Vagina (tissue), 2 donors: ENCODE results near the gene GAS1. TPM values are rescaled to one million over a fixed set of nuclear protein-coding genes. Genes with fewer than 3 reads are reported as not detected.

Experiments used
- DNase-seq, 2 donors: peaks; one replicate each; pipeline ENCODE4 v3.0.0-alpha.2; 2017; ENCODE audit errors: extremely low spot score in 2 of 2
- H3K27ac ChIP-seq: fragments of 200-600 bp; sonication (generic); one replicate; pipeline ENCODE4 v1.5.1; 2019
- H3K27me3 ChIP-seq: fragments of 200-600 bp; sonication (generic); one replicate; pipeline ENCODE4 v1.5.1; 2019
- H3K36me3 ChIP-seq, 2 donors: fragments of 200-600 bp; sonication (generic); one replicate each; pipeline ENCODE4 v1.5.1; 2017 to 2019
- H3K4me1 ChIP-seq: fragments of 200-600 bp; sonication (generic); one replicate; pipeline ENCODE4 v1.5.1; 2019
- H3K4me3 ChIP-seq, 2 donors: fragments of 200-600 bp; sonication (generic); 1 replicate in 1 of 2; 2 replicates in 1 of 2; pipeline ENCODE4 v1.5.1; 2016 to 2019
- H3K9me3 ChIP-seq: fragments of 200-600 bp; sonication (generic); one replicate; pipeline ENCODE4 v1.5.1; 2019
- POLR2A ChIP-seq, 2 donors: fragments of 450-650 bp; IDR thresholded peaks; one replicate each; pipeline ENCODE4 v1.6.1; 2017; ENCODE audit warnings: antibody characterized with exemption in 2 of 2, mild to moderate bottlenecking in 2 of 2, moderate library complexity in 2 of 2
- POLR2AphosphoS5 ChIP-seq, 2 donors: sonication (generic); formaldehyde crosslinking; IDR thresholded peaks; one replicate each; pipeline ENCODE4 v1.9.0; 2017; ENCODE audit warnings: antibody characterized with exemption in 2 of 2, mild to moderate bottlenecking in 2 of 2, low read depth in 1 of 2; ENCODE audit not compliant: insufficient read depth in 1 of 2
- intact Hi-C: fragments of 100-400 bp; cut with DNase I; formaldehyde crosslinking; loops from one replicate; pipeline ENCODE4 v1.15.1; 2023
- total RNA-seq: library from RNA; depleted of rRNA; stranded (reverse); fragments of >200 nt; gene quantifications from one replicate; pipeline ENCODE4 v1.2.3, GENCODE V29; 2016
- TF ChIP-seq, protein P1 (sequence below), 3 experiments: fragments of 450-650 bp in 2 of 3; fragments of 200-600 bp in 1 of 3; sonication (generic) in 1 of 3; IDR thresholded peaks; one replicate each; pipeline ENCODE4 v1.5.1; 2017 to 2019; ENCODE audit warnings: antibody characterized with exemption in 3 of 3, mild to moderate bottlenecking in 2 of 3, moderate library complexity in 2 of 3

The GAS1 gene
- total RNA-seq, 1 donor from 2014 or later: 163 TPM

DNA sequence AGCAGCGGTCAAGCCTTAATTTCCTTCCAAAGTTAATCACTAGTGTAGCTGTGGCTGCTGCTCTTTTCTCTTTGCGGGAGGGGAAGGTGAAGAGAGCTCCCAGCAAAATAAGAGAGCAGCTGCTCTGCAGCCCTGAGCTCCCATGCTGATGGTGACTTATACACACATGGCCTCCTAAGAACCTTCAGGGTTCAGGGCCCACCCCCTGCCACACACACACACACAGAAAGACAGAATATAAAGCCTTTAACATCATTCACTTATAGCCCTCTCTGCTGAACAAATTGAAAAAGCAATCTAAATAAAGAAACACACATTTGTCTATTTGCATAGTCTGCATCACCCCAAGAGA is 43.6 kb downstream of the GAS1 start:
- Histone ChIP-seq H3K36me3 (no peaks in the 10 kb centered on the region), H3K27me3 (peaks cover 6% of the 10 kb centered on the region), H3K4me3 (no peak overlapping the region), H3K4me1 (peaks cover 14% of the 10 kb centered on the region), H3K27ac (no peak overlapping the region), H3K9me3 (no peaks in the 10 kb centered on the region)
- intact Hi-C loops: no loop called here
- TF ChIP-seq, protein P1, sequence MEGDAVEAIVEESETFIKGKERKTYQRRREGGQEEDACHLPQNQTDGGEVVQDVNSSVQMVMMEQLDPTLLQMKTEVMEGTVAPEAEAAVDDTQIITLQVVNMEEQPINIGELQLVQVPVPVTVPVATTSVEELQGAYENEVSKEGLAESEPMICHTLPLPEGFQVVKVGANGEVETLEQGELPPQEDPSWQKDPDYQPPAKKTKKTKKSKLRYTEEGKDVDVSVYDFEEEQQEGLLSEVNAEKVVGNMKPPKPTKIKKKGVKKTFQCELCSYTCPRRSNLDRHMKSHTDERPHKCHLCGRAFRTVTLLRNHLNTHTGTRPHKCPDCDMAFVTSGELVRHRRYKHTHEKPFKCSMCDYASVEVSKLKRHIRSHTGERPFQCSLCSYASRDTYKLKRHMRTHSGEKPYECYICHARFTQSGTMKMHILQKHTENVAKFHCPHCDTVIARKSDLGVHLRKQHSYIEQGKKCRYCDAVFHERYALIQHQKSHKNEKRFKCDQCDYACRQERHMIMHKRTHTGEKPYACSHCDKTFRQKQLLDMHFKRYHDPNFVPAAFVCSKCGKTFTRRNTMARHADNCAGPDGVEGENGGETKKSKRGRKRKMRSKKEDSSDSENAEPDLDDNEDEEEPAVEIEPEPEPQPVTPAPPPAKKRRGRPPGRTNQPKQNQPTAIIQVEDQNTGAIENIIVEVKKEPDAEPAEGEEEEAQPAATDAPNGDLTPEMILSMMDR (IDR thresholded peaks at IDR 0.05): no peak
- TF ChIP-seq POLR2AphosphoS5 (IDR thresholded peaks at IDR 0.05; ENCODE audit: insufficient read depth in 1 of 2, low read depth in 1 of 2): no peak
- TF ChIP-seq POLR2A (IDR thresholded peaks at IDR 0.05): no peak
- DNase-seq: no peak

DNA sequence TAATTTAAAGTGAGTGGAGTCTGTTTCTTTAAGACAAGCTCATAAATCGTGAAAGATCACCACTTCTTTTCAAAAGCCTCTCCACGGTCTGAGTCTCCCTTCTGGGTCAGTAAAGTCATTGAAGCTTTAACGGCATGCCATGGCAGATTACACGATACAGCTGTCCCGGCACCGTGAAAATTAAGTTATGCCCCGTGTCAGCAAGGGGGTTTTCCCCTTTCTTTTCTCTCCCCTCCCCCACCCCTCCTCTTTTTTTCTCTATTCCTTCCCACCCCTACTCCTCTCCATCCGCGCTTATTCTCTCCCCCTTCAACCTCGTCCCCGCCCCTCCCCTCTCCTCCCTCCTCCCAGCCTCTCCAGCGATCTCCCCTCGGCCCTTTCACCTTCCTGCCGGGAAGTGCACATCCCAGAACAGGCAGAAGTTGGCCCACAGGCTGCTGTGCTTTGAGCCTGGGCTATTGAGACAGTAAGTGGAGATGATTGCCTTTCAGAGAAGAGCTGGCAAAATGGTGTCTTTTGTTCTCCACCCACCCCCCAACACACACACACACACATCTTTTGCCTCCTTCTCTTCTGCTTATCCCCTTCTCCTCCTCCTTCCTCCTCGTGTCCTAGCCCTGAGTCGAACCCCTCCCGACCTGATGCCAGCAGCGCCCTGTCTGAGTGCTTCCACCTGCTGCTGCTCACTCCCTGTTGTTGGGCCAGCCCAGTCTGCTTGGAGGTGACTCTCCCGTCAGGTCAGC is 44.1 kb downstream of the GAS1 start:
- no peaks in the 10 kb centered on the region for H3K36me3 ChIP-seq
- DNase-seq: no peak
- intact Hi-C loops: no loop called here
- TF ChIP-seq, protein P1 (IDR thresholded peaks at IDR 0.05): no peak
- TF ChIP-seq POLR2AphosphoS5 (IDR thresholded peaks at IDR 0.05; ENCODE audit: insufficient read depth in 1 of 2, low read depth in 1 of 2) (no peak), POLR2A (IDR thresholded peaks at IDR 0.05) (no peak)
- peaks cover 6% of the 10 kb centered on the region for H3K27me3 ChIP-seq
- H3K27ac ChIP-seq: no peak overlapping the region
- H3K4me1 ChIP-seq: peaks cover 14% of the 10 kb centered on the region
- peak overlapping the region in 1 of 2 donors; percentile 28 for H3K4me3 ChIP-seq
- H3K9me3 ChIP-seq: no peaks in the 10 kb centered on the region

DNA sequence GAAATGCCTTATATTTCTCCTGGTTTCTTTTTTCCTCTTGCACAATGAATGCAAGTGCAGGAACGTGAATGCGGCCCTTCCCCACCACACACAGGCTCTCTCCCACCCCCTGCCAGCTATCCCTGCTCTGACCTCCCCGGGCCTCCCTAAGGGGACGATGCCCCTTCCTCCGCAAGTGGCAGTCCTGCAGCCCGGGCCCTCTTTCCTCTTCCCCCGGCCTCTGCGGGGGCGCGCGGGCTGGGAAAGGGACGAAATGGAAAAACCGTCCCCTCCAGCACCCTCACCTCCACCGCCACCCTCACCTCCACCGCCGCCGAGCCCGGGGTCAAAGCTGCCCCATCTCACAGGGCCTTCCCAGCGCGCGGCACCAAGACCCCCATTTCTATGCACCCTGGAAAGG is 44.7 kb downstream of the GAS1 start:
- intact Hi-C loops: no loop called here
- Histone ChIP-seq H3K4me1 (peaks cover 14% of the 10 kb centered on the region), H3K27me3 (peaks cover 6% of the 10 kb centered on the region), H3K9me3 (no peaks in the 10 kb centered on the region), H3K4me3 (peak overlapping the region in 1 of 2 donors; percentile 28), H3K27ac (no peak overlapping the region), H3K36me3 (no peaks in the 10 kb centered on the region)
- TF ChIP-seq, protein P1 (IDR thresholded peaks at IDR 0.05): no peak
- TF ChIP-seq POLR2A (IDR thresholded peaks at IDR 0.05) (no peak), POLR2AphosphoS5 (IDR thresholded peaks at IDR 0.05; ENCODE audit: insufficient read depth in 1 of 2, low read depth in 1 of 2) (no peak)
- no peak for DNase-seq

DNA sequence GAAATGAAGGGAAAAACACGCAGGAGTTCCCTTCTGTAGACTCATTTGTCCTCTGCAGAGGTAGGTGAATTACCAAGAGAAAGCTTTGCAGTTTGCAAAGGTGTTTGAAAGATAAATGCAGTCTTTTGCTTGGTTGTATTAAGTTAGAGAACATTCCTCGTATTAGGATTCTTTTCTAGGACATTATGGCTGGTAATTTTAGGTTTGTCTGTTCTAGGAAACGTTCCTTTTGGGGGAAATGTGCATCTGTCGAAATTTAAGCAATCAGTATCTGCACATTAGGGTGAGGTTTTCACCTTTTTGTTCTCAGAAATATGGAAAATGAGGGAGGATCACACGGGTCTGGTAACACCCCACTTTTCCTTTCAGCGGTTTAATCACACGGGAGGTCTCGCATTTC is 45.1 kb downstream of the GAS1 start:
- TF ChIP-seq, protein P1 (IDR thresholded peaks at IDR 0.05): no peak
- TF ChIP-seq POLR2AphosphoS5 (IDR thresholded peaks at IDR 0.05; ENCODE audit: insufficient read depth in 1 of 2, low read depth in 1 of 2) (no peak), POLR2A (IDR thresholded peaks at IDR 0.05) (no peak)
- no peak for DNase-seq
- Histone ChIP-seq H3K4me1 (peaks cover 14% of the 10 kb centered on the region), H3K9me3 (no peaks in the 10 kb centered on the region), H3K27me3 (peaks cover 6% of the 10 kb centered on the region), H3K36me3 (no peaks in the 10 kb centered on the region), H3K27ac (no peak overlapping the region), H3K4me3 (no peak overlapping the region)
- intact Hi-C loops: no loop called here

DNA sequence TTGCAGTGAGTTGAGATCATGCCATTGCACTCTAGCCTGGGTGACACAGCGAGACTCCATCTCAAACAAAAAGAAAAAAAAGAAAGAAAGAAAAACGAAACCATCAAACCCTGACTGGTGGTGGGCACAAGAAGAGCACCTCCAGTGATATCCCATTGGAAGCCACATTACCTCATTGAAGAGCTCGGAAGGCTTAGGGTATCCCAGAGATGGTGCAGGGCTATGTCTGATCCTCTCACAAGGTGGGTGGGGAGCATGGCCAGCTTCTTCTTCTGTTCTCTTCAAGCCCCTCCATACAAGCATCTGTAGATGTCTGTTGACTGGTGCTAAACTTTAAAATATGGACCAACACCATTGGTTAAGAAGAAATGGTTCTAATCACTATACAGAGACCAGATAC is 45.8 kb downstream of the GAS1 start:
- H3K4me1 ChIP-seq: peaks cover 14% of the 10 kb centered on the region
- intact Hi-C loops: no loop called here
- no peak overlapping the region for H3K27ac ChIP-seq
- TF ChIP-seq POLR2AphosphoS5 (IDR thresholded peaks at IDR 0.05; ENCODE audit: insufficient read depth in 1 of 2, low read depth in 1 of 2) (no peak), POLR2A (IDR thresholded peaks at IDR 0.05) (no peak)
- TF ChIP-seq, protein P1 (IDR thresholded peaks at IDR 0.05): no peak
- no peaks in the 10 kb centered on the region for H3K9me3 ChIP-seq
- no peak for DNase-seq
- peaks cover 6% of the 10 kb centered on the region for H3K27me3 ChIP-seq
- no peak overlapping the region for H3K4me3 ChIP-seq
- no peaks in the 10 kb centered on the region for H3K36me3 ChIP-seq
